Stimulated activated CD4-positive, alpha-beta T cell treated with anti-CD3 and anti-CD28 coated beads, Interleukin-4, amount 100 ng/mL, for 48 hours (primary cell): ENCODE data around the gene ATF7IP2.
"Not testable (repeated sequence)": the region's sequence is repeated elsewhere in the genome, so short reads cannot be mapped to it uniquely, and the experiment has no call there.

ENCODE experiments used
- DNase-seq, 2 donors: peaks; one replicate each; pipeline ENCODE4 v3.0.0-alpha.2; 2020; ENCODE audit warnings: low read depth in 2 of 2

The ATF7IP2 gene

GRCh38 chr16:10452208-10453158, 66.6 kb downstream of the ATF7IP2 start:
- not testable (repeated sequence) for DNase-seq

- DNase-seq = no peak
These were observed 67.3 kb downstream of the ATF7IP2 start for GRCh38 chr16:10453159-10453510.

- DNase-seq = no peak
These were observed 80.0 kb downstream of the ATF7IP2 start for GRCh38 chr16:10465821-10466220.

- no peak for DNase-seq
These were observed 80.5 kb downstream of the ATF7IP2 start for GRCh38 chr16:10466313-10466712.

- no peak for DNase-seq
These were observed 81.0 kb downstream of the ATF7IP2 start for GRCh38 chr16:10466861-10467260.

- not testable (repeated sequence) for DNase-seq
These were observed 90.8 kb downstream of the ATF7IP2 start for GRCh38 chr16:10476636-10477035.

GRCh38 chr16:10480151-10480550, 94.3 kb downstream of the ATF7IP2 start:
- DNase-seq = no peak

GRCh38 chr16:10485159-10485558, 99.3 kb downstream of the ATF7IP2 start:
- DNase-seq = no peak

- DNase-seq = no peak
These were observed 100.0 kb downstream of the ATF7IP2 start for GRCh38 chr16:10485698-10486382.

GRCh38 chr16:10490141-10490540, 104.3 kb downstream of the ATF7IP2 start:
- no peak for DNase-seq

- DNase-seq = no peak
These were observed 107.4 kb downstream of the ATF7IP2 start for GRCh38 chr16:10493276-10493675.

- no peak for DNase-seq
These were observed 108.6 kb downstream of the ATF7IP2 start for GRCh38 chr16:10494343-10495030.

- no peak for DNase-seq
These were observed 109.1 kb downstream of the ATF7IP2 start for GRCh38 chr16:10495031-10495345.

- DNase-seq = no peak
These were observed 111.6 kb downstream of the ATF7IP2 start for GRCh38 chr16:10497132-10498101.

- no peak for DNase-seq
These were observed 114.7 kb downstream of the ATF7IP2 start for GRCh38 chr16:10500582-10500981.

- DNase-seq = no peak
These were observed 115.3 kb downstream of the ATF7IP2 start for GRCh38 chr16:10501016-10501607.

GRCh38 chr16:10502776-10503175, 116.9 kb downstream of the ATF7IP2 start:
- no peak for DNase-seq

GRCh38 chr16:10504404-10504885, 118.6 kb downstream of the ATF7IP2 start:
- DNase-seq = no peak

- DNase-seq = not testable (repeated sequence)
These were observed 119.4 kb downstream of the ATF7IP2 start for GRCh38 chr16:10505286-10505685.

- DNase-seq = peak; percentile 24 to 53
These were observed 123.7 kb downstream of the ATF7IP2 start for GRCh38 chr16:10509534-10510025.

- DNase-seq = no peak
These were observed 124.4 kb downstream of the ATF7IP2 start for GRCh38 chr16:10510279-10510678.
